Gastroesophageal sphincter (tissue), 3 donors: ENCODE results near the gene MYO18B.

Experiments
- CTCF ChIP-seq, 4 experiments: fragments of 200-600 bp in 2 of 4; fragments of 450-650 bp in 2 of 4; sonication (generic) in 1 of 4; IDR thresholded peaks; one replicate each; pipeline ENCODE4 v1.5.1; 2017 to 2019; ENCODE audit warnings: antibody characterized with exemption in 4 of 4, mild to moderate bottlenecking in 2 of 4, moderate library complexity in 2 of 4
- EP300 ChIP-seq: sonication (generic); formaldehyde crosslinking; IDR thresholded peaks from one replicate; pipeline ENCODE4 v1.6.1; 2017; ENCODE audit warnings: antibody characterized with exemption, mild to moderate bottlenecking
- POLR2A ChIP-seq, 2 donors: fragments of 450-650 bp; IDR thresholded peaks; one replicate each; pipeline ENCODE4 v1.6.1; 2017; ENCODE audit warnings: antibody characterized with exemption in 2 of 2, mild to moderate bottlenecking in 2 of 2, moderate library complexity in 1 of 2
- POLR2AphosphoS5 ChIP-seq: sonication (generic); formaldehyde crosslinking; IDR thresholded peaks from one replicate; pipeline ENCODE4 v1.6.1; 2017; ENCODE audit warnings: antibody characterized with exemption

GRCh38 chr22:25701056-25701780, 40.8 kb upstream of the MYO18B start:
- TF ChIP-seq CTCF (IDR thresholded peaks at IDR 0.05) = no peak
- no peak for TF ChIP-seq POLR2A (IDR thresholded peaks at IDR 0.05)
- TF ChIP-seq EP300 = no peak
- no peak for TF ChIP-seq POLR2AphosphoS5
